GM19193 (cell line): ENCODE data around the gene MLX.
A peak's percentile ranks its signal among the peaks of the same experiment; 100 is the strongest.

ENCODE experiments used
- POLR2A ChIP-seq: IDR thresholded peaks from 4 replicates; pipeline ENCODE4 v1.6.1; 2011; ENCODE audit not compliant: insufficient read depth, insufficient read length; ENCODE audit errors: extremely low read depth

Gene MLX, protein sequence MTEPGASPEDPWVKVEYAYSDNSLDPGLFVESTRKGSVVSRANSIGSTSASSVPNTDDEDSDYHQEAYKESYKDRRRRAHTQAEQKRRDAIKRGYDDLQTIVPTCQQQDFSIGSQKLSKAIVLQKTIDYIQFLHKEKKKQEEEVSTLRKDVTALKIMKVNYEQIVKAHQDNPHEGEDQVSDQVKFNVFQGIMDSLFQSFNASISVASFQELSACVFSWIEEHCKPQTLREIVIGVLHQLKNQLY

DNA sequence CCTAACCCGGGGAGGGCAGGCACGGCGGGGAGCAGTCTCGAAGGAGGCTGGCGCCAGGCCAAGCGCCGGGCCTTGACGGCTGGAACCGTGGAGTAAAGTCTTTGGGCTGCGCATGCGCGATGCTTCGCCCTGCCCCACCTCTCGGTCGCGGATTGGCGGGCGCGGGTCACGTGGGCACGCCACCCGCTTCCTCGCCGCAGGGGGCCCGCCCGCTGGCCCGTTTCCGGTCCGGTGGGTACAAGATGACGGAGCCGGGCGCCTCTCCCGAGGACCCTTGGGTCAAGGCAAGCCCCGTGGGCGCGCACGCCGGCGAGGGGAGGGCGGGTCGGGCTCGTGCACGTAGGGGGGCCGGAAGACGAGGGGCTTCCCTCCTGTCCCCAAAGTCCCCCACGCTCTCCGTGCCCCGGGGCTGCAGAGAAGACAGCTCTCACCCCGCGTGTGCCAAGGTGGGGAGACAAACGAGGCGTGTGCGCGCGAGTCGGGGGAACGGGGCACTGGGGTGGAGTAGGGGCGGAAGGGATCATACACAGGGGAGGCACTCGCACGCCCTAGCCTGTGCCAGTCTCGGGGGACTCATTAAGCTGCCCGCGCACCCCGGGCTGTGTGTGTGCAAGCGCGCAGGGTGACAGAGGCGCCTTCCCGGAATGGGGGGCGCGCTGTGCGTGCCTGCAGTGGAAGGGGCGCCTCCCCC is at the start of gene MLX:
Gene MLX (plus strand): TSS at position 218 of the 691 bp plus-strand sequence. CDS start 25 bp downstream, at position 243.
- peak; percentile 74 for TF ChIP-seq POLR2A

DNA sequence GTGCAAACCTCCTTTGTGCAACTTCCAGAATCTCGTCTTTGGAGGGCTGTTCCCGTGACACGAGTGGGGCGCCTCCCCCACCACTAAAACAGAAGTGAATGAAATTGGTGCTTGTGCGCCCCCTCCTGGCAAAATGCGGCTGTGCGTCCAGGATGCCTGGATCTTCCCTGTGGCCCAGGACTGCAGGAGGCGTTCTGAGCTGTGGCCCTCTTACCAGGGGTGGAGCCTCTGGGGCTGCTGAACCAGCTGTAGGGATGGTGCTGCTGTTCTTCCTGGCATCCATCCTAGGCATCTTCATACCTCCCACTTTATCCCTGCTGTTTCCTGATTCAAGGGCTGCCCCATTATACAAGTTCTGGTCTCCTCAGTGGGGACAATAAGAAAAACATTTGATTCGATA is 49.4 kb upstream of the MLX start:
- no peak for TF ChIP-seq POLR2A

DNA sequence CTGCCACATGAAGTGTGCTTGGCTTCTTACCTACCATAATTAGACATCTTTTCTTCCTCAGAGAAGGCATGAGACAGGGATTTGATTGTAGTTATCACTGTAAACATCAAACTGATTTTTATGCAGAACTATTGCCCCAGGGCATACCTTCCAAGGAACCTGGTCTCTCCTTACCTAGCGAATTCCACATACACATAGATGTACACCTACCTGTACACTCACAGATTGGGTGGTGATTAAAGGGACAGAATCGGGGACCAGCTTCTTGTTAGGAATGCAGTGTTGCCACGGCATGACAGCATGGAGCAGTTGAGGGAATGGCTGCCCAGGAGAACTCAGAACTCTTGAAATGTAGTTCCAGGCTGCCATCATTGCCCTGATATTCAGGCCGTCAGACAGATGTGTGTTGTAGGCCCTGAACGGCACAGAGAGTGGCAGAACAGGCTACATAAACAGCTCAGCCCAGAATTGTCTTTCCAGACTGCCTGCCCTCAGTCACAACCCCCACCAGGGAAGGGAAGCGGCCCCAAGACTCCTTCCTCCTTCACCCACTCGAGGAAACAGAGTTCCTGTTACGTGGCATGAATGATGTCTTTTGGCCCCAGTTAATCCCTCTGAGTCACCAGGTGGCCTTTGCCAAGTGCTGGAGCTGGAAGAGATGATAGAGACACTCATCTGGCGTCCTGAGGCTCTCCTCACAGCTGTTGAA is 48.7 kb upstream of the MLX start:
- TF ChIP-seq POLR2A = no peak

DNA sequence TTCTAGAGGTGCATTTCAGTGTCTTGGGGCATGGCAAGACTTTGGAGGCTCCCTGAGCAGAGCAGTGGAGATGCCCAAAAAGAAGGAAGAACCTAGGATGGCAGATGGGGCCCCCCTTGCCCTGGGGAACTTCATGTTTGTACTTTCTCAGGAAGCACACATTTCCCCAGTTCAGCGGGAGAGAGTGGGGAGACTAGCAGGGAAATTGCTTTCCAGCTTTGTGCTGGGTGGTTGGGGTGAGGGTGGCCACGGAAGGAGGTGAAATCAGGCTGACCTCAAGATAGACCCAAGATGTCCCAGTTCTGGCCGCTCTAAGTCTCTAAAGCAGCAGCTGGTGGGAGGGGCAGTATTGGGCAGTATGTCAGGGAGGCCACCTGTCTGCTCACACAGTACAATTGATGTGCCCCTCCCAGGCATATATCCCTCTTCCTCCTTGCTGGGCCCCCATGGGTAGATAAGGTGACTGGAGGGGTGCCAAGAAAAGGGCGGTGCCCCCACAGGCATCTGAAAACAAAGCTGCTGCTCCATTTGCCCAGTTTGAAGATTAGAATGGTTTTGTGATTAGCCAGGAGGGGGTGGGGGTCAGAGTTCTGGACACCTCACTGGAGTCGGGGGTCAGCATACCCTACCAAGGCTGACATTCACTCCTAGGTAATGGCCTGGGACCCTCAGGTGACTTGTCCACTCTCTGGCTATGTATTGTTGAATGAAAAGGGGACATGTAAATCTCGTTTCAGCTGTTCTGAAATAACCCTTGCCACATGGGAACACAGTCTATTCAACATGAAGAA is 48.0 kb upstream of the MLX start:
- no peak for TF ChIP-seq POLR2A

DNA sequence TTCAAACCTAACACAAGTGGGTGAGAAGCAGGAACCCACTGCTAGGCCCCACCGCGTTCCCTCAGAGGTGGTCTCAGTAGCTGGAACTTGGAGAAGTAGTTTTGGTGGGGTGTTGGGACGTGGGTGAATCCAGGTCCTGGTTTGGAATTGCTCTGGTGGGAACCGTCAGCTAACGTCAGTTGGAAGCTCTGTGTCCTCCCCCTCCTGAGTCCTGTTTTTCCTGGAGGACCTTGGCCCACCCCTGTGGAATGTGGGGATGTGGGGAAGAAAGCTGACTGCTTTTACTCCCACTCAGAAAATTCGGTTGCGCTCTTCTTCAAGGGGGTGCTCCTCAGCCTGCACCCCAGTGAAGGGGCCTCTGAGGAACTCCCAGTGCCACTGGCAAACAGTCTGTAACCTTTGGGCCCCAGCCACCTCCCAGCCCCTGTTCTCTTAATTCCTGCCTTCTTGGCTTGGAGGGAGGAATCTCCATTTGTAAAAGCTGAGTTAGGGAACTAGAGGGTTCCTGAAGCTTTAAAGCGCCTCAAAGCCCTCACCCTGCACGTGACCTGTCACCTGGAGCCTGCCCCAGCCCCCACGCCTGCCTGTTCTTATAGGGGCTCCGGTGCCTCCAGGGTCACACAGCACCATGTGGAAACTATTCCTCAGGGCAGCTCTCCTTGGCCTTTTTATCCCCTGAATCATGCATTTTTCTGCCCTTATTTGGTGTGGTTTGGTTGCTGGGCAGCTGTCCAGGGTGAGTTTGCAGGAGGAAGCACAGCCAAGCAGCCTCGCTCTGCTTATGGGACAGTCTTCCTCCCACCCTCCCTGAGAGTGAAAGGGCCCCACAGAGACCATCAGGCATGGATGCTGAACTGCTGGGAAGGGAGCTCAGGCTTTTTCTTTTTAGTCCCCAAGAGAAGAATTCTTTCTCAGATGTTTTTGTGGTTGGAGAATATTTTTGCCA is 47.1 kb upstream of the MLX start:
- no peak for TF ChIP-seq POLR2A

DNA sequence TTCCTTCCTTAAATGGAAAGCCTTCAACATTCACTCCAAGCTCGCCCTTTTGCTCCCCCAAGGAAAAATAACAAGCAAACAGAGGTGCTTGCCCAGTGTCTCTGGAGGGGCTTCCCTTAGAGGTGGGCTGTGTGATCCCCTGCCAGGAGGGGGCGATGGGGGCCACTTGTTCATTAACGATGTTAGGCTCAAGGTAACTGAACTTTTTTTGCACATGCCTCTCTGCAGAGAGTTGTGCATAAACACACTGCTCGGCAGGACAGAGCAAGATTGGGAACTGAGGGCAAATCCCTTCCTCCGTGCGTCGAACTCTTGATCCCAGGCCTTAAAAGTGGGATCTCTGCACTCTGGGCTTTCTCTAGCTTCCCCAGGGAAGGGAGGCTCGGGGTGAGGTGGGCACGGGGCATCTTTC is 46.4 kb upstream of the MLX start:
- no peak for TF ChIP-seq POLR2A

DNA sequence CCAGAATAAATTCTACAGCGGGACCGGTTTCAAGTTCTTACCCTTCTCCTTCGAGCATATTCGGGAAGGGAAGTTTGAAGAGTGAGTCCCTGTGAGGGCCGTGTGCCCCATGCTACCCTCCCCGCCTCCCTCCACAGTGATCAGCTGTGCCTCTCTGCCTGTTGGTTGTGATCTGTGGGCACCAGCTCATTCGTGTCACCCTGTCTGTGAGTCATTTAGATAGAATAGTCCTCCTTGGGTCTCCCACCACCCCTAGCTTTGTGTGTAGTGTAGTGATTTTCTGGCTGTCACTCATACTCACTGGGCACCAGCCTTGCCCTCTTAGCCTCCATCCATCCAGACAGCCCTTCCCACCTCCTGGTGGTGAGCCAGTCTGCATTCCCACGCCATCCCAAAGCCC is 45.9 kb upstream of the MLX start:
- TF ChIP-seq POLR2A = no peak

DNA sequence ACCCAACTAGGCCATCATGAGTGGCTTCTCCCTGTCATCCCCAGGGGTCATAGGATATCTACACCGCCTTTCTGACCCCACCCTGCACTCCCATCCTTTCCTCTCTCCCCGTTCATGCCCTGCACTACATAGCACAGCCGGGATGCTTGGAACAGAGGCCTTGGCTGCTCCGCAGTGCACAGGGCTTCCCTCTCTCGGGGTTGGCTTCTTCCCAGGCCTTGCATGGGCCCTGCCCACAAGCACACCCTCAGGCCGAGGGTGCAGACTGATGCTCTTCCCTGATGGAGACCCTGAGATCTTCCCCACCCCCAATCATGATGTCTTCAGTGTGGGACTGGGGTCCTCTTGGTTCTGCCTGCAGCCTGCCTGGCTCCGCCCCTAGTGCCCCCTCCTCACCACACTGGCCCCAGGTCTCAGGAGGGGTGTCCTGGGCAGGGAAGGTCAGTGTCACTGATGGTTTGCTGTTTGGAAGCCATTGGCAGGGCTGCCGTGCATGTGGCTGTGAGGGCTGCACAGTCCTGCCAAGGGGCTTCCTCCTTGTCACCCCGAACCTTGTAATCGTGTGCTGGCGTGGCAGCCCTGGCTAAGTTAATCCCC is 45.1 kb upstream of the MLX start:
- TF ChIP-seq POLR2A = no peak

DNA sequence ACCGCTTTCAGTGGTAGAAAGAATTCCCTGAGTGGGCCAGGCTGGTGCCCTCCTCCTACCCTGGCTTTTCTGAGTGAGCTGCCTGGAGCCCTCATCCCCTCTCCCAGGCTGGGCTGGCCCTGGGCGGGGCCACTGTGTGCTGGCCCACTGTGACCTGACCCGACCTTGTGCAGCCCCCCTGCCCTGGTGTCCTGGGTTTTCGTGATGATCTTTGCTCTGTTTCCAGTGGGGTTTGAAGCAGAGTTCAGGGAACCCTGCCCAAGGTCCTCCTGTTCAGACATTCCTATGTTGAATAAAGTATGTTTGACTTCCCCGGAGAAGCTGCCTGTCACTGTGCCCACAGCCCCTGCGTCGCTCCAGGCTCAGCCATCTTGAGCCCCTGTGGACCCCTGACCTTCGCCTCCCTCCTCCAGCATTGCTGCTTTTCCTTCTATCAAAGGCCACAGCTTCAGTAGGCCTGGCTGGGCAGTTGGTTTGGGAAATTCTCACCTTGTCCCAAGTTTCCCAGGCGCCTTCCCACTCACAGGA is 44.6 kb upstream of the MLX start:
- TF ChIP-seq POLR2A = no peak

DNA sequence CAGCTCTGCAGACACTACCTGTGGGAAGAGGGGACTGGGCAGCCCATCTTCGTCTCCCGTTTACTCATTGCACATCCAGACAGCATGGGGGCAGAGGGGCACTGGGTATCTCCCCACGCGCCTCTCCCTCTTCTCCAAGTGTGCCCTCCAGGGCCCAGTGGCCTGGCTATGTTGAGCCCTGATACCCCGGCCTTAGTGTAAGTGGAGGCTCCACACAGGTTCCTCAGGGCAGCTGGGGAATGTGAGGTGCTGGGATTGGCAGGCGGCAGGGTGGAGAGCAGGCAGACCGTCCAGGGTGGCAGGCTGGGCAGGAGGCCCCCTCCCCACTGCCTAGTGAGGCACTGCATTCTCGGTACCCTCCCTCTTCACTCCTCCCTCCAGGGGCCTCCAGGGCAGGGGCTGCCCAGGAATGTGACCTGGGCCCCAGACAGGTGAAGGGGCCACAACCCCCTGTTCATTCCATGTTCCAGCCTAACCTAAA is 44.1 kb upstream of the MLX start:
- TF ChIP-seq POLR2A = no peak

DNA sequence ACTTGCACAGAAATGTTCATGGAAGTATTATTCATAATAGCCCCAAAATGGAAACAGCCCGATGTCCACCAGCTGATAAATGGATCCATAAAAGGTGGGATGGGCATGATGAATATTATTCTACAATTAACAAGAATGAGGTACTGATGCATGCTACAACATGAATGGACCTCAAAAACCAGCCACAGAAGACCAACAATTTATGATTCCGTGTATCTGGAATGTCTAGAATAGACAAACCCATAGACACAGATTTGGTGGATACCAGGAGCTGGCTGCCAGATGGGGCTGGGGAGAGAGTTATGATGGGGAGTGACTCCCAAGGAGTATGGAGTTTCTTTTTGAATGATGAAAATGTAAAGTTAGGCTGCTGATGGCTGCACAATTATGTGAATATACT is 41.7 kb upstream of the MLX start:
- TF ChIP-seq POLR2A = no peak

DNA sequence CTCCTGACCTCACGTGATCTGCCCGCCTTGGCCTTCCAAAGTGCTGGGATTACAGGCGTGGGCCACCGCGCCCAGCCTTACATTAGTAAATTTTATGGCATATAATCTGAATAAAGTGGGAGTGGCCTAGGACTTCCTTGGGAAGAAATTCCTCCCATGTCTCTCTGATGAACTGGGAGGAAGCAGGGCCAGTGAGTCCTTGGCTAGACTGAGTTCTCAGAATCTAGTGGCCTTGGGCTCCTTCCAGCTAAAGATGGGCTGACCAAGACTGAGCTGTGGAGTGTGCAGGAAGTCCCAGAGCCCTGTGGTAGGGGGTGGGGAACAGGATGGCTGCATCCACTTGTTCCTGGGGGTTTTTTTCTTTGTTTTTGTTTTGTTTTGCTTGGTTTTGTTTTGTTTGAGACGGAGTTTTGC is 40.9 kb upstream of the MLX start:
- no peak for TF ChIP-seq POLR2A

DNA sequence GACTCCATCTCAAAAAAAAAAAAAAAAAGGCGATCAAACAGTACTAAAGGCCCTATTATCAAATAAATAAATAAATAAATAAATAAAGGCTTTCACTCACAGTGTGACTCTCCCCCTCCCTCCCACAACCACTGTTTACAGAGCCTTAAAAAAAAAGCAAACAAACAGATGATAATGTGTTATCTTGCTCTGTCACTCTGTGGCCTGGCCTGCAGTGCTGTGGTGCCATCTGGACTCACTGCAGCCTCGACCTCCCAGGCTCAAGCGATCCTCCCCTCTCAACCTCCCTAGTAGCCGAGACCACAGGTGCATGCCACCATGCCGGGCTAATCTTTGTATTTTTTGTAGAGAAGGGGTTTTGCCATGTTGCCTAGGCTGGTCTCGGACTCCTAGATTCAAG is 39.0 kb upstream of the MLX start:
- TF ChIP-seq POLR2A = no peak
